ENCODE results near the gene SBSN.

Gene SBSN

DNA sequence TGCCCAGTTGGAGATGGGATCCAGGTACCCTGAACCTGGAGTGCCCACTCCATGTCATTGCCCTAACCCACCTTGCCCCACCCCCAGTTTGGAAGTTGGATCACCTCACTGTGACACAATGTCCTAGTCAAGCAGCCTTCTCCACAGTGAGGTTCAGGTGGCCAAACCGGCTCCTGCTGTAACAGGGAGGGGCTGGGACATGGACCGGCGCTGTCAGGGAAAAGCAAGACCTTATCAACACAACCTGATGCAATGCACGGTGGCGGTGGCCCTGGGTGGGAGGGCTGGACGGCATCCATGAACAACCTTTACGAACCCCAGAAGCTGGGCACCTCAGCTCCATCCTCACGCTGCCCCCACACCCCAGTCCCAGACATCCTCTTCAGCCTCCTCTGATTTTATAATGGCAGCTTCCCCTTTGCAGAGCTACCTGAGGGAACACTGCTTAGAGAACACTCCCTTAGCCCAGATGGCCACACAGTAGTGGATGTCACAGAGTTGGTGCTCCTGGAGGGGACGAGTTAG is 36.2 kb downstream of the SBSN start:
- TF ChIP-seq, protein P1, sequence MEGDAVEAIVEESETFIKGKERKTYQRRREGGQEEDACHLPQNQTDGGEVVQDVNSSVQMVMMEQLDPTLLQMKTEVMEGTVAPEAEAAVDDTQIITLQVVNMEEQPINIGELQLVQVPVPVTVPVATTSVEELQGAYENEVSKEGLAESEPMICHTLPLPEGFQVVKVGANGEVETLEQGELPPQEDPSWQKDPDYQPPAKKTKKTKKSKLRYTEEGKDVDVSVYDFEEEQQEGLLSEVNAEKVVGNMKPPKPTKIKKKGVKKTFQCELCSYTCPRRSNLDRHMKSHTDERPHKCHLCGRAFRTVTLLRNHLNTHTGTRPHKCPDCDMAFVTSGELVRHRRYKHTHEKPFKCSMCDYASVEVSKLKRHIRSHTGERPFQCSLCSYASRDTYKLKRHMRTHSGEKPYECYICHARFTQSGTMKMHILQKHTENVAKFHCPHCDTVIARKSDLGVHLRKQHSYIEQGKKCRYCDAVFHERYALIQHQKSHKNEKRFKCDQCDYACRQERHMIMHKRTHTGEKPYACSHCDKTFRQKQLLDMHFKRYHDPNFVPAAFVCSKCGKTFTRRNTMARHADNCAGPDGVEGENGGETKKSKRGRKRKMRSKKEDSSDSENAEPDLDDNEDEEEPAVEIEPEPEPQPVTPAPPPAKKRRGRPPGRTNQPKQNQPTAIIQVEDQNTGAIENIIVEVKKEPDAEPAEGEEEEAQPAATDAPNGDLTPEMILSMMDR (IDR thresholded peaks at IDR 0.05; ENCODE audit: extremely low read depth, missing control alignments) = no peak
- DNase-seq (ENCODE audit: low spot score) = no peak

DNA sequence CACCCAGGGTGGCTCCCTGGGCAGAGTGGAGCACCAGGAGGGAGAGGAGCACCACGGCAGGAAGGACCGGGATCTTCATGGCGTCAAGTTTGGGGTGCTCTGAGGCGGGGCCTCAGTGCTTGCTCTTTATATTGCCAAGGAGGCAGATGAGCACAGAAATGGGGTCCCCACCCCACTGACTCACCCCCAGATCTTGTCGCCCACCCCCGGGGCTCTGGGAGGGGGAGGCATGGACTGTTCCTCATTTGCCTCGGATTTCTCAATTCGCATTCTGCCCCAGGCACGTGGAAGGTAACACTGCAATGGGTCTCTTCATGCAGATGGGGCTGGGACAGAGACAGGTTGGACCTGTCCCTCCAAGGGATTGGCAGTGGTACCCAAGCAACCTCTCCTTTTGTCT is 37.7 kb downstream of the SBSN start, which contains the start of gene KRTDAP:
Gene KRTDAP, minus strand, starts transcription at position 101 of the 400 bp plus-strand sequence. Its CDS starts 22 bp downstream, at position 79.
- no peak for DNase-seq (ENCODE audit: low spot score)
- TF ChIP-seq, protein P1 (IDR thresholded peaks at IDR 0.05; ENCODE audit: extremely low read depth, missing control alignments) = no peak

- no peak for DNase-seq (ENCODE audit: low spot score)
- TF ChIP-seq, protein P1 (IDR thresholded peaks at IDR 0.05; ENCODE audit: extremely low read depth, missing control alignments) = no peak
These were observed 39.4 kb downstream of the SBSN start for GRCh38 chr19:35488677-35489076.

DNA sequence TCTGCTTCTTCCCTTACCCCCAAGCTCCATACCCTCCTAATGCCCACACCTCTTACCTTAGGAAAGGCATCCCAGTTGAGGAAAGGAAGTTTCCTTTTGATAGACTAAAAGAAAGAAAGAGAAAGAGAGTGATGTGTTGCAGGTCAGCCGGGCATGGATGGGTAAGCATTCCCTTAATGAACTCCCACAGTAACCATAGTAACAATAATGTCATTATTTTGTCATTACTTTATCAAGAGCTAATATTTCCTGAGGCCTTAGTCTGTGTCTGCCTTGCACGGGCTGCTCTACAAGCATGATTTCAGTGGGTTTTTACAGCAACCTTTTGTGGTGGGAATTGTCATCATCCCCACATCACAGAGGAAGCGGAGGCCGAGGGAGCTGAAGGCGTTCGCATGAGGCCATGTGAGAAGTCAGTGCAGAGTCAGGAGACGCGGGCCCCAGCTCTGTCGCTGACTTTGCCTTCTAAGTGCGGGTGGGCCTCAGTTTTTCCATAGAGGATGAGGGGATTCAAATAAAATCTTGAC is 40.4 kb downstream of the SBSN start:
- TF ChIP-seq, protein P1 (IDR thresholded peaks at IDR 0.05; ENCODE audit: extremely low read depth, missing control alignments) = no peak
- no peak for DNase-seq (ENCODE audit: low spot score)

DNA sequence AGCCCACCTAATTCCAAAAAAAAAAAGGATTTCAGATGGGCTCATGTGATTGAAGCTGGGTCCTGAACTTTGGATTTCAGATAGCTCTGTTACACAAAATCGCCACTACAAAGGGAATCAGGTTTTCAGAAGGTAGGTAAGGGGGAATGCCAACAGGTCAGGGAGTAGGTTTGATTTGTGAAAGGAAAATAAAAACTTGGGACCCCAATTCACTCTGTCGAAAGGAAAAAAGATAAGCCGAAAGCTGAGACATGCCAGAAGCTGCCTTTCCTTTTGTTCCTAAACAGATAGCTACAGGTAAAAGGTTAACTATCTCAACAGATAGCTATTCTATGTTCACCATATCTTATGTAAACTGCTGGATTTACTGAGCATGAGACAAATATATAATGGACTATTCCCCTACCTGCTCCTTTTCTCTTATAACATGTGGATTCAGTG is 41.8 kb downstream of the SBSN start:
- TF ChIP-seq, protein P1 (IDR thresholded peaks at IDR 0.05; ENCODE audit: extremely low read depth, missing control alignments) = no peak

DNA sequence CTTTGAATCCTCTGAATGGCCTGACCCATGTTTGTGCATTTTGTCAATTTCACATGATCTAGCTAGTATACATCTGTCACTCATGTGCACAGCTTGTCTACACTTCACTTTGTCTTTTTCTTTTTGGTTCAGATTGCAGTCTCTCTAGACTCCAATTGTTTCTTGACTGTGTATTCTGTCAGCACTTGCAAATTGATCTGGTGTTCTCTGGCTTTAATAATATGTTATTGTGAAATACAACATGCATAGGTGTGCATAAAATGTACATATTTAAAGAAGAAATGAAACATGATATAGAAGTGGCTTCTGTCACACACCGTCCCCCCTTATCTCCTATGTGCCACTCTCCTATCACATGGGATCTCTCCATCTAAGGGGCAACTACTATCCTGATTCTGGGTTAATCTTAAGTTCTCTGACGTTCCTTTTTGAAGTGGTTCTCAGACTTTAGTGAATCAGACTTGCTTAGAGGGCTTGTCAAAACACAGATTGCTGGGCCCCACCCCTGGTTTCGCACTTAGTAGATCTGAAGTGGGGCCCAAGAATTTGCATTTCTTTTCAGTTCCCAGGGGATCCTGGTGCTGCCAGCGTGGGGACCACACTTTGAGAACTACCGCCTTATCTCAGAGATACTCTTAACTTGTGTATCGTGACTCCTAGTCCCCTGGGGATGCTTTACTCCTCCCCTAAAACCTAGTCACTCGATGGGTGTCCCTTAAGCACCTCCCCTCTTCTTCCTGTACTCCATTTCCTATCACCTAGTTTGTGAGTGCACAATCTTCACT is 43.7 kb downstream of the SBSN start:
- DNase-seq (ENCODE audit: low spot score) = peak; percentile 82

More for the DNA sequence above, 41.8 kb downstream of the SBSN start:
- no peak for DNase-seq (ENCODE audit: low spot score)

More for the DNA sequence above, 43.7 kb downstream of the SBSN start:
- TF ChIP-seq, protein P1 (IDR thresholded peaks at IDR 0.05; ENCODE audit: extremely low read depth, missing control alignments) = no peak
